Kidney epithelial cell (primary cell): Measurements from ENCODE around the gene SNX19. TPM values are rescaled to one million over a fixed set of nuclear protein-coding genes. Genes with fewer than 3 reads are reported as not detected.
A peak's percentile ranks its signal among the peaks of the same experiment; 100 is the strongest.
"Not testable (repeated sequence)": the region's sequence is repeated elsewhere in the genome, so short reads cannot be mapped to it uniquely, and the experiment has no call there.

Experiments used
- DNase-seq: peaks from one replicate; pipeline ENCODE4 v3.0.0-alpha.2; 2010; ENCODE audit warnings: low read depth
- H3K27me3 ChIP-seq: 2 replicates; pipeline ENCODE4 v1.6.0; 2011; ENCODE audit warnings: low read length; ENCODE audit not compliant: control insufficient read depth, insufficient read depth
- H3K36me3 ChIP-seq: 2 replicates; pipeline ENCODE4 v1.5.1; 2011; ENCODE audit warnings: low read length; ENCODE audit not compliant: control insufficient read depth, insufficient read depth
- H3K4me3 ChIP-seq: 2 replicates; pipeline ENCODE4 v1.5.1; 2011; ENCODE audit warnings: low read depth, mild to moderate bottlenecking, control low read depth, low read length
- total RNA-seq: library from RNA; depleted of rRNA; stranded (reverse); fragments of >200 nt; gene quantifications from 2 replicates; pipeline ENCODE4 v1.2.3, GENCODE V29; 2015
- TF ChIP-seq, protein P1 (sequence below): IDR thresholded peaks from 2 replicates; pipeline ENCODE4 v1.5.1; 2011; ENCODE audit warnings: mild to moderate bottlenecking, moderate library complexity, low read length, control low read depth, inconsistent platforms; ENCODE audit not compliant: insufficient read depth, poor library complexity, severe bottlenecking

Gene SNX19
- total RNA-seq, 1 donor from 2014 or later: 96.1 TPM

DNA sequence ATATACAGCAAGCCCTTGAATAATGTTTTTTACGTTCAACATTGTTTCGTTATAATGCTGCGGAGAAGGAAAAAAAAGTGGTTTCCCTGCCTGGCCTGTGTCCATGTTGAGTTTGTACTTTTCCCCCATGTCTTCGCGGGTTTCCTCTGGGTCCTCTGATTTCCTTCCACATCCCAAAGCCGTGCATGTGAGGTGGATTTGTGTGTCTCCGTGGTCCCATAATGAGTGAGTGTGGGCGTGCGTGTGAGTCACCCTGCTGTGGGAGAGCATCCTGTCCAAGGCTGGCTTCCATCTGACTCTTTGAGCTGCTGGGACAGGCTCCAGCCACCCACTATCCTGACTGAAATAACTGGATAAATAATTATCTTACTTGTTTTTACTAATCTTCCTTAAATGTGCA lies 29.6 kb upstream of the SNX19 start:
- TF ChIP-seq, protein P1, sequence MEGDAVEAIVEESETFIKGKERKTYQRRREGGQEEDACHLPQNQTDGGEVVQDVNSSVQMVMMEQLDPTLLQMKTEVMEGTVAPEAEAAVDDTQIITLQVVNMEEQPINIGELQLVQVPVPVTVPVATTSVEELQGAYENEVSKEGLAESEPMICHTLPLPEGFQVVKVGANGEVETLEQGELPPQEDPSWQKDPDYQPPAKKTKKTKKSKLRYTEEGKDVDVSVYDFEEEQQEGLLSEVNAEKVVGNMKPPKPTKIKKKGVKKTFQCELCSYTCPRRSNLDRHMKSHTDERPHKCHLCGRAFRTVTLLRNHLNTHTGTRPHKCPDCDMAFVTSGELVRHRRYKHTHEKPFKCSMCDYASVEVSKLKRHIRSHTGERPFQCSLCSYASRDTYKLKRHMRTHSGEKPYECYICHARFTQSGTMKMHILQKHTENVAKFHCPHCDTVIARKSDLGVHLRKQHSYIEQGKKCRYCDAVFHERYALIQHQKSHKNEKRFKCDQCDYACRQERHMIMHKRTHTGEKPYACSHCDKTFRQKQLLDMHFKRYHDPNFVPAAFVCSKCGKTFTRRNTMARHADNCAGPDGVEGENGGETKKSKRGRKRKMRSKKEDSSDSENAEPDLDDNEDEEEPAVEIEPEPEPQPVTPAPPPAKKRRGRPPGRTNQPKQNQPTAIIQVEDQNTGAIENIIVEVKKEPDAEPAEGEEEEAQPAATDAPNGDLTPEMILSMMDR: no peak
- no peak overlapping the region for H3K4me3 ChIP-seq
- peak; percentile 28 for DNase-seq
- no peaks in the 10 kb centered on the region for H3K36me3 ChIP-seq
- H3K27me3 ChIP-seq: no peaks in the 10 kb centered on the region

- DNase-seq: no peak
- TF ChIP-seq, protein P1: no peak
- Histone ChIP-seq H3K4me3 (no peak overlapping the region), H3K27me3 (no peaks in the 10 kb centered on the region), H3K36me3 (no peaks in the 10 kb centered on the region)
These were observed 24.4 kb upstream of the SNX19 start for GRCh38 chr11:130940706-130941105.

DNA sequence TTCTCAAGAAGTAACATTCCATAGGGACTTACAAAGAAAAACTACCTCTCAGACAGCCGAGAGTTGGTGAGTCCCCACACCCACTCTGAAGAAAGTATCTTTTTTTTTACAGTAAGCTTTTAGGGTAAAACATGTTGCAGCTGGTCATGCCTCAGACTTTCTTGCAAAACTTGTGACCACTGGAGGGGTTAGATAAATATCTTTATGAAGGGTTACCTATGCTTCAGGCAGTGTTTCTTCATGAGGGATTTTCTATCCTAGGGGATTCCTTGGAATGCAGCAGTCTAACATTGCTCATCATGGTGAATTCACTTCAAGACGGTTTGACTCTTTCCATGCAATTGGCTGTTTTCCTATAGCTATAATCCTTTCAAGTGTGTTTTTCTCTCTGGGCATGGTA lies 20.8 kb upstream of the SNX19 start:
- no peak for DNase-seq
- Histone ChIP-seq H3K4me3 (no peak overlapping the region), H3K27me3 (no peaks in the 10 kb centered on the region), H3K36me3 (no peaks in the 10 kb centered on the region)
- TF ChIP-seq, protein P1: no peak

- DNase-seq: no peak
- H3K27me3 ChIP-seq: no peaks in the 10 kb centered on the region
- H3K36me3 ChIP-seq: no peaks in the 10 kb centered on the region
- H3K4me3 ChIP-seq: no peak overlapping the region
- TF ChIP-seq, protein P1: no peak
These were observed 15.9 kb upstream of the SNX19 start for GRCh38 chr11:130932086-130932712.

DNA sequence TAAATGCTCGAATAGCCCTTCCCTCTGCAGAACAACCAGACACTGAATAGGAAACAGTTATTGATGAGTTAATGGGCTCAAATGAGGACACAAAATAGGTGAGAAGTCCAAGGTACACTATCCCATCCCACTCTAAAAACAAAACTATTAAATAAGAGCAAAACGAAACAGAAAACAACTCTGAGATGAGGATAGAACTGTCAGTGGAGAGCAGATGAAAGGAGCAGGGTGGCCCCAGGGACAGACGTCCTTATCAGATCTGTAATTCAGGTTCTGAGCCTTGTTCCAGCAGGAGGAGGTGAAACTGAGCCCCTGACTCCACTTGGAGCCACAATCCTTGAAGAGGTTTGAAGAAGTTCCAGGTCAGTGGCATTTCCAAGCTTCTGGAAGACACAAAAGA lies 8.5 kb upstream of the SNX19 start:
- TF ChIP-seq, protein P1: no peak
- DNase-seq: no peak
- no peaks in the 10 kb centered on the region for H3K27me3 ChIP-seq
- no peaks in the 10 kb centered on the region for H3K36me3 ChIP-seq
- H3K4me3 ChIP-seq: no peak overlapping the region

- not testable (repeated sequence) for H3K4me3 ChIP-seq, H3K27me3 ChIP-seq, H3K36me3 ChIP-seq, DNase-seq
These were observed 4.3 kb upstream of the SNX19 start for GRCh38 chr11:130920612-130921011.
